H1 (cell line): Measurements from ENCODE around the gene CUX1. TPM values are rescaled to one million over a fixed set of nuclear protein-coding genes. Genes with fewer than 3 reads are reported as not detected.

ENCODE experiments used
- CEBPB ChIP-seq: IDR thresholded peaks from 2 replicates; pipeline ENCODE4 v1.6.1; 2012; ENCODE audit warnings: low read depth, low read length
- CREB1 ChIP-seq: IDR thresholded peaks from 2 replicates; pipeline ENCODE4 v1.6.1; 2012; ENCODE audit warnings: inconsistent platforms
- RNF2 ChIP-seq: fragments of 200-900, 300-1000 bp; sonication (generic); IDR thresholded peaks from 2 replicates; pipeline ENCODE4 v1.7.1; 2016; ENCODE audit warnings: borderline replicate concordance, low read depth, mild to moderate bottlenecking, antibody characterized with exemption, low read length; ENCODE audit not compliant: poor library complexity, severe bottlenecking; ENCODE audit errors: missing control alignments
- SUZ12 ChIP-seq: fragments of 200-600 bp; sonication (generic); IDR thresholded peaks from 2 replicates; pipeline ENCODE4 v1.6.1; 2012; ENCODE audit warnings: mild to moderate bottlenecking, inconsistent platforms, low read length, moderate library complexity, mixed read lengths
- polyA plus RNA-seq, 7 experiments: library from polyadenylated mRNA; depleted of rRNA in 3 of 7; stranded (reverse) in 5 of 7; unstranded in 2 of 7; fragments of >200 nt in 5 of 7; fragments of 200-250 nt in 2 of 7; gene quantifications; 1 replicate in 5 of 7; 2 replicates in 1 of 7; 4 replicates in 1 of 7; pipeline versions ENCODE4 v1.2.1 to v1.2.3, GENCODE V29; 2011 to 2013; ENCODE audit warnings: missing spikeins in 2 of 7, mixed read lengths in 2 of 7
- total RNA-seq: library from RNA; stranded (reverse); fragmentation: NEBNext Ultra II Directional; extraction: Animal tissue kit (Norgen Biotek cat#: 25700); gene quantifications from 2 replicates; pipeline ENCODE4 v1.2.1, GENCODE V29; 2021
- TF ChIP-seq, protein P1 (sequence below): IDR thresholded peaks from 2 replicates; pipeline ENCODE4 v1.6.1; 2012; ENCODE audit warnings: inconsistent platforms
- TF ChIP-seq, protein P2 (sequence below), 3 experiments: IDR thresholded peaks; 1 replicate in 2 of 3; 2 replicates in 1 of 3; pipeline versions ENCODE4 v1.5.1 to v1.6.1; 2011; ENCODE audit warnings: low read length in 3 of 3, mild to moderate bottlenecking in 3 of 3, inconsistent platforms in 2 of 3, low read depth in 1 of 3, moderate library complexity in 1 of 3; ENCODE audit not compliant: insufficient read depth in 1 of 3; ENCODE audit errors: control extremely low read depth in 1 of 3

Gene CUX1
- total and polyA plus RNA-seq, 2 of the 8 experiments (the other 6 are each of a cell fraction or from before 2014, with no cell fraction given) = 21.6 to 65.9 TPM

DNA sequence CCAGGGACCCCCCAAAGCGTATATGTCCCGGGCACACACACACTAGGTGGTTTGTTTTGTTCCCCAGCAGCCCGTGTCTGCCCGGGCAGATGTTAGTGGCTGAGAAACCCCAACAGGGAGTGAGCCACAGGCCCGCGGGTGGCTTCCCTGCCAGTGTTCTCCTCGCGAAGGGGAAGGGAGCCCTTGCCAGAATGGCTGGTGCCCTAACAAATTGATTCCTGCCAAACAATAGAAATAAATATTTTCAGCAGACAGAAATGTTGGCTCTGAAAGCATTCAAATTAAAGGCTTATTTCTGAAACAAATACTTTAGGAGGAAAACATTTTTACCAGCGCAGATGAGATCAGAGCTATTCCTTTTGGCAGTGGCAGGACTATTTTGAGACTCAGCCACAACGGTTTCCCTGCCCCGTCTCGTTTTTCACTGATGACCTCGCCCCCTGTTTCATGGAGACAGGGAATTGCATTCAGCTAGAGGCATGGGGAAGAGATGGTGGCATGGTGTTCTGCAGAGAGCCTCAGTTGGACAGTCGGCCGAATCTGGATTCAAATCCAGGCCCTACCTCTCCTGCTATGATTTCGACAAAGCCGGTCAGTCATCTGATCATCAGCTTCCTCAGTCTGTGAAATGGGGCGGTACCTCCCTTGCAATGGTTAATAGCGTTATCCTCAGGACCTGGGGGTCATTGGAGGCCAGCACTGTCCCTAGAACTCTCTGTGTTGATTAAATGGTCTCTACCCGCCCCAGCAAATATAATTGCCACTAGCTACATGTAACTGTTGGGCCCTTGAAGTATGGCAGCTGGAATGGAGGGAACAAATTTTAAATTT lies 84.5 kb downstream of the CUX1 start (continued):
- no peak for TF ChIP-seq SUZ12
- TF ChIP-seq, protein P1, sequence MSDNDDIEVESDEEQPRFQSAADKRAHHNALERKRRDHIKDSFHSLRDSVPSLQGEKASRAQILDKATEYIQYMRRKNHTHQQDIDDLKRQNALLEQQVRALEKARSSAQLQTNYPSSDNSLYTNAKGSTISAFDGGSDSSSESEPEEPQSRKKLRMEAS = no peak
- no peak for TF ChIP-seq RNF2
- no peak for TF ChIP-seq CREB1
- TF ChIP-seq, protein P2, sequence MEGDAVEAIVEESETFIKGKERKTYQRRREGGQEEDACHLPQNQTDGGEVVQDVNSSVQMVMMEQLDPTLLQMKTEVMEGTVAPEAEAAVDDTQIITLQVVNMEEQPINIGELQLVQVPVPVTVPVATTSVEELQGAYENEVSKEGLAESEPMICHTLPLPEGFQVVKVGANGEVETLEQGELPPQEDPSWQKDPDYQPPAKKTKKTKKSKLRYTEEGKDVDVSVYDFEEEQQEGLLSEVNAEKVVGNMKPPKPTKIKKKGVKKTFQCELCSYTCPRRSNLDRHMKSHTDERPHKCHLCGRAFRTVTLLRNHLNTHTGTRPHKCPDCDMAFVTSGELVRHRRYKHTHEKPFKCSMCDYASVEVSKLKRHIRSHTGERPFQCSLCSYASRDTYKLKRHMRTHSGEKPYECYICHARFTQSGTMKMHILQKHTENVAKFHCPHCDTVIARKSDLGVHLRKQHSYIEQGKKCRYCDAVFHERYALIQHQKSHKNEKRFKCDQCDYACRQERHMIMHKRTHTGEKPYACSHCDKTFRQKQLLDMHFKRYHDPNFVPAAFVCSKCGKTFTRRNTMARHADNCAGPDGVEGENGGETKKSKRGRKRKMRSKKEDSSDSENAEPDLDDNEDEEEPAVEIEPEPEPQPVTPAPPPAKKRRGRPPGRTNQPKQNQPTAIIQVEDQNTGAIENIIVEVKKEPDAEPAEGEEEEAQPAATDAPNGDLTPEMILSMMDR (IDR thresholded peaks at IDR 0.05; ENCODE audit: control extremely low read depth in 1 of 3, insufficient read depth in 1 of 3, low read depth in 1 of 3, low read length in 3 of 3) = no peak
- TF ChIP-seq CEBPB = no peak
